HepG2 (cell line): ENCODE data around the gene OTOP2. TPM values are rescaled to one million over a fixed set of nuclear protein-coding genes. Genes with fewer than 3 reads are reported as not detected.

Experiments
- ADNP ChIP-seq: sonication (generic); formaldehyde crosslinking; IDR thresholded peaks from 2 replicates; pipeline ENCODE4 v1.4.0; 2020; ENCODE audit warnings: missing genetic modification reagents
- ARID2 ChIP-seq: sonication (generic); formaldehyde crosslinking; IDR thresholded peaks from 2 replicates; pipeline ENCODE4 v1.8.1; 2022; ENCODE audit warnings: mild to moderate bottlenecking, missing genetic modification reagents, borderline replicate concordance
- ATAD3A ChIP-seq: sonication (generic); formaldehyde crosslinking; IDR thresholded peaks from 2 replicates; pipeline ENCODE4 v1.4.0; 2020; ENCODE audit warnings: missing genetic modification reagents
- FOSL1 ChIP-seq: sonication (generic); formaldehyde crosslinking; IDR thresholded peaks from 2 replicates; pipeline ENCODE4 v1.9.0; 2021; ENCODE audit warnings: missing genetic modification reagents, borderline replicate concordance
- GRHL1 ChIP-seq: sonication (generic); formaldehyde crosslinking; conservative IDR thresholded peaks from 2 replicates; pipeline ENCODE4 v1.8.0; 2022; ENCODE audit warnings: missing genetic modification reagents
- ISX ChIP-seq: sonication (generic); formaldehyde crosslinking; conservative IDR thresholded peaks from 2 replicates; pipeline ENCODE4 v1.5.0; 2020; ENCODE audit warnings: missing genetic modification reagents
- KDM5B ChIP-seq: sonication (generic); formaldehyde crosslinking; IDR thresholded peaks from 2 replicates; pipeline ENCODE4 v1.4.0; 2020; ENCODE audit warnings: missing genetic modification reagents, mild to moderate bottlenecking, borderline replicate concordance
- KLF16 ChIP-seq, 2 experiments: sonication (generic) in 1 of 2; formaldehyde crosslinking in 1 of 2; IDR thresholded peaks; 2 replicates each; pipeline versions ENCODE4 v1.6.1 to v1.8.0; 2016 to 2023; ENCODE audit warnings: missing genetic modification reagents in 2 of 2, missing compliant biosample characterization in 1 of 2
- MED8 ChIP-seq: sonication (generic); formaldehyde crosslinking; IDR thresholded peaks from 2 replicates; pipeline ENCODE4 v1.8.1; 2023; ENCODE audit warnings: mild to moderate bottlenecking, missing genetic modification reagents; ENCODE audit not compliant: insufficient replicate concordance
- NAIF1 ChIP-seq: sonication (generic); formaldehyde crosslinking; IDR thresholded peaks from 2 replicates; pipeline ENCODE4 v1.5.0; 2020; ENCODE audit warnings: mild to moderate bottlenecking, missing genetic modification reagents, borderline replicate concordance
- NFIB ChIP-seq: sonication (generic); formaldehyde crosslinking; IDR thresholded peaks from 2 replicates; pipeline ENCODE4 v1.9.0; 2021; ENCODE audit warnings: missing genetic modification reagents, mild to moderate bottlenecking, borderline replicate concordance
- NR3C1 ChIP-seq: sonication (generic); formaldehyde crosslinking; IDR thresholded peaks from 2 replicates; pipeline ENCODE4 v1.4.0; 2020; ENCODE audit warnings: missing genetic modification reagents
- PRPF4 ChIP-seq: fragments of 200-400 bp; formaldehyde crosslinking; IDR thresholded peaks from 2 replicates; pipeline ENCODE4 v1.6.1; 2016; ENCODE audit warnings: low read length, low read depth; ENCODE audit not compliant: poor library complexity, severe bottlenecking
- RFX5 ChIP-seq: IDR thresholded peaks from 2 replicates; pipeline ENCODE4 v1.6.1; 2011; ENCODE audit warnings: low read depth, low read length, improper control_type of control experiment
- RNF219 ChIP-seq: sonication (generic); formaldehyde crosslinking; IDR thresholded peaks from 2 replicates; pipeline ENCODE4 v1.5.0; 2020; ENCODE audit warnings: mild to moderate bottlenecking, missing genetic modification reagents
- RORA ChIP-seq: sonication (generic); formaldehyde crosslinking; IDR thresholded peaks from 2 replicates; pipeline ENCODE4 v1.5.0; 2020; ENCODE audit warnings: mild to moderate bottlenecking, missing genetic modification reagents, moderate library complexity
- SNAPC5 ChIP-seq: sonication (generic); formaldehyde crosslinking; IDR thresholded peaks from 2 replicates; pipeline ENCODE4 v1.8.1; 2023; ENCODE audit warnings: mild to moderate bottlenecking, missing genetic modification reagents, borderline replicate concordance
- SP4 ChIP-seq: sonication (generic); formaldehyde crosslinking; IDR thresholded peaks from 2 replicates; pipeline ENCODE4 v1.8.1; 2023; ENCODE audit warnings: mild to moderate bottlenecking, missing genetic modification reagents
- YY1 ChIP-seq: IDR thresholded peaks from 2 replicates; pipeline ENCODE4 v1.6.1; 2011; ENCODE audit warnings: low read length, low read depth, moderate library complexity, mild to moderate bottlenecking; ENCODE audit not compliant: insufficient read depth, insufficient replicate concordance
- ZNF207 ChIP-seq: fragments of 450-650 bp; IDR thresholded peaks from 2 replicates; pipeline ENCODE4 v1.6.1; 2016; ENCODE audit warnings: antibody characterized with exemption, borderline replicate concordance
- ZNF232 ChIP-seq: sonication (generic); formaldehyde crosslinking; IDR thresholded peaks from 2 replicates; pipeline ENCODE4 v1.4.0; 2020; ENCODE audit warnings: missing genetic modification reagents, borderline replicate concordance
- ZNF350 ChIP-seq: sonication (generic); formaldehyde crosslinking; IDR thresholded peaks from 2 replicates; pipeline ENCODE4 v1.4.0; 2020; ENCODE audit warnings: mild to moderate bottlenecking, low read depth, missing genetic modification reagents, borderline replicate concordance
- ZNF510 ChIP-seq: sonication (generic); formaldehyde crosslinking; IDR thresholded peaks from 2 replicates; pipeline ENCODE4 v1.4.0; 2020; ENCODE audit warnings: low read depth, mild to moderate bottlenecking, missing genetic modification reagents
- ZNF589 ChIP-seq: sonication (generic); formaldehyde crosslinking; conservative IDR thresholded peaks from 2 replicates; pipeline ENCODE4 v1.8.0; 2022; ENCODE audit warnings: mild to moderate bottlenecking, moderate library complexity, missing genetic modification reagents
- ZNF766 ChIP-seq: sonication (generic); formaldehyde crosslinking; IDR thresholded peaks from 2 replicates; pipeline ENCODE4 v1.5.0; 2020; ENCODE audit warnings: missing genetic modification reagents, borderline replicate concordance
- ZNF800 ChIP-seq: sonication (generic); formaldehyde crosslinking; IDR thresholded peaks from 2 replicates; pipeline ENCODE4 v1.4.0; 2020; ENCODE audit warnings: missing genetic modification reagents
- ZNF850 ChIP-seq: sonication (generic); formaldehyde crosslinking; conservative IDR thresholded peaks from 2 replicates; pipeline ENCODE4 v1.9.0; 2021; ENCODE audit warnings: mild to moderate bottlenecking, missing genetic modification reagents
- polyA plus RNA-seq, 8 experiments: library from polyadenylated mRNA; depleted of rRNA in 3 of 8; stranded (reverse) in 7 of 8; unstranded in 1 of 8; fragments of >200 nt; fragmentation: Illumina TruSeq in 4 of 8; extraction: Trizol in 4 of 8; gene quantifications; 2 replicates each; pipeline versions ENCODE4 v1.2.1 to v1.2.3, GENCODE V29; 2011 to 2016; ENCODE audit warnings: low read depth in 4 of 8, missing spikeins in 1 of 8, mixed read lengths in 1 of 8; ENCODE audit not compliant: insufficient read depth in 1 of 8
- total RNA-seq, 5 experiments: library from RNA; depleted of rRNA; stranded (reverse); fragments of >200 nt; fragmentation: Illumina TruSeq; extraction: Trizol; gene quantifications; 2 replicates each; pipeline ENCODE4 v1.2.3, GENCODE V29; 2016; ENCODE audit warnings: low read depth in 1 of 5

The OTOP2 gene
- total and polyA plus RNA-seq, 2 of the 13 experiments (the other 11 are each of a cell fraction or from before 2014, with no cell fraction given), result not detected

GRCh38 chr17:74971842-74972106, 47.7 kb downstream of the OTOP2 start (continued):
- TF ChIP-seq ADNP (CRISPR knock-in tag) (0 out of 2 replicates have a peak, but pooled peaks have one; percentile 13), ZNF510 (CRISPR knock-in tag) (no peak), RORA (CRISPR knock-in tag) (no peak), KDM5B (CRISPR knock-in tag) (0 out of 2 replicates have a peak, but pooled peaks have one; percentile 35), PRPF4 (no peak), YY1 (no peak), NAIF1 (no peak), MED8 (CRISPR knock-in tag) (no peak), ZNF766 (CRISPR knock-in tag) (0 out of 2 replicates have a peak, but pooled peaks have one; percentile 6), ZNF232 (CRISPR knock-in tag) (no peak), NFIB (CRISPR knock-in tag) (no peak), GRHL1 (no peak), SP4 (no peak), RFX5 (no peak), ZNF207 (no peak), FOSL1 (CRISPR knock-in tag) (no peak), NR3C1 (CRISPR knock-in tag) (no peak), SNAPC5 (CRISPR knock-in tag) (no peak), KLF16 (CRISPR knock-in tag; IDR thresholded peaks at IDR 0.05) (no peak), ATAD3A (CRISPR knock-in tag) (no peak), ZNF350 (no peak), ZNF800 (CRISPR knock-in tag) (no peak; the same call in 1 of the 2 replicates), ARID2 (no peak), RNF219 (CRISPR knock-in tag) (no peak), ISX (CRISPR knock-in tag) (no peak), ZNF850 (CRISPR knock-in tag) (no peak), ZNF589 (CRISPR knock-in tag) (no peak)
